T-cell (primary cell): ENCODE measurements around the gene RSAD1. TPM values are rescaled to one million over a fixed set of nuclear protein-coding genes. Genes with fewer than 3 reads are reported as not detected.

Experiments
- ATAC-seq, 4 experiments: fragments of 200-7000 bp in 3 of 4; fragments of 150-1000 bp in 1 of 4; cut with Tn5 transposase; replicated peaks in 1 of 4; 1 replicate in 3 of 4; 2 replicates in 1 of 4; pipeline ENCODE4 v1.10.0; 2021; ENCODE audit warnings: moderate library complexity in 3 of 4, mild to moderate bottlenecking in 2 of 4, moderate number of reproducible peaks in 1 of 4
- CTCF ChIA-PET, 2 donors: fragments of 300-600 bp; sonication (Branson Sonifier 250); formaldehyde crosslinking; loops; one replicate each; lab custom pipeline; 2022; ENCODE audit warnings: antibody characterized with exemption in 2 of 2; lab: Charles Lee
- POLR2A ChIA-PET, 2 donors: fragments of 300-600 bp; sonication (Branson Sonifier 250); formaldehyde crosslinking; loops; one replicate each; lab custom pipeline; 2022; ENCODE audit warnings: antibody characterized with exemption in 2 of 2; lab: Charles Lee
- DNase-seq, 35 experiments: peaks; one replicate each; pipeline versions ENCODE4 v3.0.0 to v3.0.0-alpha.2; 2013 to 2023
- H3K27ac ChIP-seq: one replicate; pipeline ENCODE4 v1.5.1; 2013; ENCODE audit warnings: low read length
- H3K27me3 ChIP-seq, 2 experiments: replicated peaks in 1 of 2; 1 replicate in 1 of 2; 2 replicates in 1 of 2; pipeline versions ENCODE4 v1.6.1 to v1.7.0; 2013; ENCODE audit warnings: low read length in 1 of 2, mixed read lengths in 1 of 2; ENCODE audit not compliant: control insufficient read depth in 2 of 2, insufficient read depth in 2 of 2; ENCODE audit errors: extremely low read depth in 1 of 2
- H3K36me3 ChIP-seq, 2 donors: 1 replicate in 1 of 2; 2 replicates in 1 of 2; pipeline versions ENCODE4 v1.6.1 to v1.7.0; 2013; ENCODE audit warnings: low read length in 1 of 2; ENCODE audit not compliant: control insufficient read depth in 2 of 2, insufficient read depth in 1 of 2; ENCODE audit errors: extremely low read depth in 1 of 2
- H3K4me1 ChIP-seq, 2 experiments: 1 replicate in 1 of 2; 2 replicates in 1 of 2; pipeline versions ENCODE4 v1.6.1 to v1.7.0; 2013; ENCODE audit warnings: low read length in 2 of 2, mixed read lengths in 1 of 2; ENCODE audit not compliant: insufficient read depth in 2 of 2, control insufficient read depth in 1 of 2; ENCODE audit errors: extremely low read depth in 1 of 2
- H3K4me3 ChIP-seq, 2 donors: 1 replicate in 1 of 2; 2 replicates in 1 of 2; pipeline versions ENCODE4 v1.5.1 to v1.7.0; 2013; ENCODE audit warnings: mild to moderate bottlenecking in 2 of 2, low read length in 1 of 2, moderate library complexity in 1 of 2; ENCODE audit not compliant: control insufficient read depth in 1 of 2; ENCODE audit errors: extremely low read depth in 1 of 2
- H3K9me3 ChIP-seq: 2 replicates; pipeline ENCODE4 v1.7.0; 2013
- H3K27ac Mint-ChIP-seq, 2 donors: one replicate each; pipeline ENCODE4 v1.8.0; 2020 to 2021; ENCODE audit warnings: mild to moderate bottlenecking in 2 of 2, mixed read lengths in 2 of 2
- H3K27me3 Mint-ChIP-seq, 2 donors: one replicate each; pipeline ENCODE4 v1.8.0; 2021 to 2022; ENCODE audit warnings: mixed read lengths in 2 of 2
- H3K36me3 Mint-ChIP-seq: one replicate; pipeline ENCODE4 v1.8.0; 2021; ENCODE audit warnings: mixed read lengths
- H3K4me1 Mint-ChIP-seq, 3 donors: one replicate each; pipeline ENCODE4 v1.8.0; 2020 to 2022; ENCODE audit warnings: mixed read lengths in 3 of 3, mild to moderate bottlenecking in 1 of 3
- H3K4me3 Mint-ChIP-seq, 3 donors: one replicate each; pipeline ENCODE4 v1.8.0; 2020 to 2022; ENCODE audit warnings: mild to moderate bottlenecking in 3 of 3, mixed read lengths in 3 of 3, moderate library complexity in 3 of 3
- H3K9me3 Mint-ChIP-seq, 3 donors: one replicate each; pipeline ENCODE4 v1.8.0; 2020 to 2022; ENCODE audit warnings: mixed read lengths in 3 of 3
- WGBS: methylation state at CpG from one replicate; pipeline ENCODE4 v1.1.5; 2013; ENCODE audit warnings: missing lambda C conversion rate; ENCODE audit not compliant: insufficient coverage; 5-methylcytosine and 5-hydroxymethylcytosine counted together
- total RNA-seq, 35 experiments: library from RNA in 6 of 35; stranded (reverse) in 6 of 35; fragments of 120-200 nt in 1 of 35; gene quantifications; one replicate each; pipeline versions ENCODE4 v1.2.1 to v1.2.4 and lab custom pipeline; 2013 to 2026

Gene RSAD1
- total RNA-seq, 5 donors from 2014 or later (not counting 1 experiment from before 2014, with no cell fraction given): 61.2 to 80.9 (median 73.2) TPM

DNA sequence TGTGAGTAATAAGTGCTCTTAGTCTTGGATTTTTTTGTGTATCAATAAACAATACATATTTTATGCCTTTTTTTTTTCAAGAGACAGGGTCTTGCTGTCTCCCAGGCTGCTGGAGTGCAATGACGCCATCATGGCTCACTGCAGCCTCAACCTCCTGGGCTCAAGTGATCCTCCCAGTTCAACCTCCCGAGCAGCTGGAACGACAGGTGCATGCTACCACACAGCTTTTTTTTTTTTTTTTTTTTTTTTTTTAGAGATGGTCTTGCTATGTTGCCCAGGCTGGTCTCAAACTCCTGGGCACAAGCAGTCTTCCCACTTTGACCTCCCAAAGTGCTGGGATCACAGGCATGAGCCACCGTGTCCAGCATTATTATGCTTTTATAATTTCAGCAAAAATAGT, 39.7 kb upstream of the RSAD1 start:
- 100% methylated on average over 1 of the region's 4 CpGs for WGBS
- H3K4me3 Mint-ChIP-seq: no peak overlapping the region
- DNase-seq (no peak), ATAC-seq (no peak)
- H3K27ac ChIP-seq: no peak overlapping the region
- H3K9me3 Mint-ChIP-seq: no peaks in the 10 kb centered on the region
- ChIA-PET POLR2A (no interaction called here), CTCF (no interaction called here)
- no peaks in the 10 kb centered on the region for H3K27me3 Mint-ChIP-seq
- no peak overlapping the region for H3K4me3 ChIP-seq
- peaks cover 0 to 1% of the 10 kb centered on the region in 2 experiments for H3K4me1 ChIP-seq
- H3K4me1 Mint-ChIP-seq: peaks cover 0 to under 1% (median 0%) of the 10 kb centered on the region in 3 donors
- H3K27me3 ChIP-seq: no peaks in the 10 kb centered on the region
- no peaks in the 10 kb centered on the region for H3K9me3 ChIP-seq
- no peaks in the 10 kb centered on the region for H3K36me3 ChIP-seq
- H3K36me3 Mint-ChIP-seq: peaks cover 3% of the 10 kb centered on the region
- H3K27ac Mint-ChIP-seq: no peak overlapping the region

- DNase-seq: no peak
- no peaks in the 10 kb centered on the region for H3K27me3 ChIP-seq
- no peaks in the 10 kb centered on the region for H3K9me3 ChIP-seq
- no peaks in the 10 kb centered on the region for H3K4me1 ChIP-seq
- Mint-ChIP-seq H3K4me3 (no peak overlapping the region), H3K36me3 (peaks cover 3% of the 10 kb centered on the region), H3K27me3 (no peaks in the 10 kb centered on the region), H3K27ac (no peak overlapping the region), H3K4me1 (no peaks in the 10 kb centered on the region), H3K9me3 (no peaks in the 10 kb centered on the region)
- no peaks in the 10 kb centered on the region for H3K36me3 ChIP-seq
- POLR2A ChIA-PET: no interaction called here
- no peak overlapping the region for H3K4me3 ChIP-seq
- no peak overlapping the region for H3K27ac ChIP-seq
- CTCF ChIA-PET: no interaction called here
- ATAC-seq: no peak
- WGBS: 86% methylated on average over 2 of the region's 4 CpGs
Measured at GRCh38 chr17:50440172-50440837, 38.4 kb upstream of the RSAD1 start.

DNA sequence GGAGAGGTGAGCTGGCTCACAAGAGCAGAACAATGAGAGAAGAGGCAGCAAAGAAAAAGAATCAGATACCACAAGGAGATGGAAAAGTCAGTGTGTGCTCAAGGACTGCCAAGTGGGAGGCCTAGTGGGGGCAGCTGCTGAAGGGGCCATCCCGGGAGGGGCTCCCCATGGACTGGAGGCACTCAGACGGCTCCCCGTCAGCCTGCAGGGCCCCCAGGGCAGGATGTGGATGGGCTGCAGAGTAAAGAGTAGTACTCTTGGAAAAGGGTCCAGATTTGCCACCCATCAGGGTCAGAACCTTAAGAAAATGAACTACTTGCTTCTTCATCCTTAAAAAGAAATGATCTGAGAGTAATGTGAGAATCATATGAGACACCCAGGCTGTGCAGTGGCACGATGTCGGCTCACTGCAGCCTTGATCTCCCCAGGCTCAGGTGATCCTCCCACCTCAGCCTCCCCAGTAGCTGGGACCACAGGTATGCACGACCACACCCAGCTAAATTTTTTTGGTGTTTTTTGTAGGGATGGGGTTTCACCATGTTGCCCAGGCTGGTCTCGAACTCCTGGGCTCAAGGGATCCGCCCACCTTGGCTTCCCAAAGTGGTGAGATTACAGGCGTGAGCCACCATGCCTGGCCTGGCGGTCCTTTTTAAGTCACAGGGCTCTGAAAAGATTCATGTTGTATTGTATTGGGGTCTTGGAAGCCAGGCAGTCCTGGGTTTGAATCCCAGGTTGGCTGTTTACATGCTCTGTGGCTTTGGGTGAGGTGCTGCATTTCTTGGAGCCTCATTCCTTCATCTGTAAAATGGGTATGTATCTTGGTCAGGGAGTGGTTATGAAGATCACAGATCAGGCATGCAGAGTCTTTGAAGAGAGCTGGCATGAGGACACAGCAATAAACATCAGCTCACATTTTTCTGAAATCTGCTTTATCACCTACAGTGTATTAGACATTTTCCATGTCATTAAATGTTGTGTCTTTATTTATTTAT, 37.5 kb upstream of the RSAD1 start:
- no peak for DNase-seq
- H3K36me3 ChIP-seq: no peaks in the 10 kb centered on the region
- WGBS: 94% methylated on average over 5 of the region's 10 CpGs
- no peaks in the 10 kb centered on the region for H3K9me3 Mint-ChIP-seq
- H3K27ac ChIP-seq: no peak overlapping the region
- H3K4me1 Mint-ChIP-seq: no peaks in the 10 kb centered on the region
- no peak overlapping the region for H3K4me3 Mint-ChIP-seq
- peaks cover 3% of the 10 kb centered on the region for H3K36me3 Mint-ChIP-seq
- POLR2A ChIA-PET: no interaction called here
- no peaks in the 10 kb centered on the region for H3K27me3 Mint-ChIP-seq
- H3K9me3 ChIP-seq: no peaks in the 10 kb centered on the region
- no peak overlapping the region for H3K4me3 ChIP-seq
- no peaks in the 10 kb centered on the region for H3K4me1 ChIP-seq
- no peaks in the 10 kb centered on the region for H3K27me3 ChIP-seq
- CTCF ChIA-PET: no interaction called here
- H3K27ac Mint-ChIP-seq: no peak overlapping the region
- no peak for ATAC-seq

- whole genome bisulfite sequencing: 100% methylated on average over 1 of the region's 3 CpGs
- ATAC-seq (no peak), DNase-seq (no peak)
- Mint-ChIP-seq H3K36me3 (peaks cover 3% of the 10 kb centered on the region), H3K9me3 (no peaks in the 10 kb centered on the region), H3K27ac (no peak overlapping the region), H3K27me3 (no peaks in the 10 kb centered on the region), H3K4me3 (no peak overlapping the region), H3K4me1 (no peaks in the 10 kb centered on the region)
- Histone ChIP-seq H3K9me3 (no peaks in the 10 kb centered on the region), H3K4me1 (no peaks in the 10 kb centered on the region), H3K4me3 (no peak overlapping the region), H3K36me3 (no peaks in the 10 kb centered on the region), H3K27ac (no peak overlapping the region), H3K27me3 (no peaks in the 10 kb centered on the region)
- ChIA-PET POLR2A (interaction anchor here in 1 of 2 donors (0.8 kb wide), 1 partner anchor 11 kb away, joined by 3 read pairs; no protein-coding TSS in a partner anchor), CTCF (interaction anchor here (0.6 to 1.3 kb wide), 3 partner anchors 8 to 145 kb away, joined by 5 read pairs; no protein-coding TSS in a partner anchor)
Measured at GRCh38 chr17:50443505-50443974, 35.1 kb upstream of the RSAD1 start.

GRCh38 chr17:50444841-50445715, 33.6 kb upstream of the RSAD1 start:
- CTCF ChIA-PET: interaction anchor here in 1 of 2 donors (0.7 kb wide), 1 partner anchor 109 kb away, joined by 3 read pairs; no protein-coding TSS in a partner anchor
- H3K27me3 ChIP-seq: no peaks in the 10 kb centered on the region

More at GRCh38 chr17:50444841-50445715, 33.6 kb upstream of the RSAD1 start:
- Mint-ChIP-seq H3K4me1 (no peaks in the 10 kb centered on the region), H3K27me3 (no peaks in the 10 kb centered on the region), H3K4me3 (no peak overlapping the region), H3K9me3 (no peaks in the 10 kb centered on the region), H3K27ac (no peak overlapping the region), H3K36me3 (peaks cover 3% of the 10 kb centered on the region)
- Histone ChIP-seq H3K4me3 (no peak overlapping the region), H3K27ac (no peak overlapping the region), H3K9me3 (no peaks in the 10 kb centered on the region), H3K36me3 (no peaks in the 10 kb centered on the region), H3K4me1 (no peaks in the 10 kb centered on the region)
- ATAC-seq: no peak
- DNase-seq: no peak
- 95% methylated on average over 4 of the region's 6 CpGs for WGBS
- POLR2A ChIA-PET: interaction anchor here in 1 of 2 donors (0.6 kb wide), 1 partner anchor 208 kb away, joined by 3 read pairs; no protein-coding TSS in a partner anchor
